ENCODE measurements around the gene ZNF750. TPM values are rescaled to one million over a fixed set of nuclear protein-coding genes. Genes with fewer than 3 reads are reported as not detected.

Gene ZNF750
- total RNA-seq = not detected in 2 replicates

DNA sequence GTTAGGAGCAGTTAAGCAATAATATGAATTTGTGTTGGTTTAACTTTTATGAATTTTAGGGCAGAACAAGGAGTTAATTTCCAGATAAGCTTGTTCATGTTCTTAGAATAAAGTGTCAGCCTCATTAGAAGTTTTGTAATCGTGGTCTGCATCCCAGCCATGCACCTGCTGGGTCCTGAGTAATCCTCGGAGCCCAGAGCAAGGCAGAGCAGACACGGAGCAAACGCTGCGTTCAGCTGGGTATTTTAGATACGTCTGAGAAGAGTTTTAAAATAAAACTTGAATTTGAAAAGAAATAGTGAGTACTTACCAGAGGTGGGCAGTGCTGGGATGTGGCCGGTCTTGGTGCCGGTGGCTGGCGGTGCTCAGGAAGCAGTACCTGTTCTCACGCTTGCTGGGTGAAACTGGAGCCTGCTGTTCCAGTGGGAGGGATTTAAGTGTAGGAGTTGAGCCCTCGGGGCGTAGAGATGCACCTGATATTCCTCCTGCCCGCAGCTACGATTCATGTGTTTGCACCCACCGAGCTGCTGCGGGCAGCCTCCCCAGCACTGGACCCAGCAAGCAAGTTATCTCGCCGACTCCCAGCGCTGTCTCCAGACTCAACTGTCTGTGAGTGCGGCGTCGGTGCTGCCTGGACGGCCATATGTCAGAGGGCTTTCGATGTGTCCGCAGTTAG is at the start of gene ZNF750:
ZNF750 (minus strand) TSS at position 406 of the 676 bp plus-strand sequence. CDS start 7,568 bp downstream, outside the sequence.

Other genes starting within 250 kb of the ZNF750 start
- 54.2 and 77.8 TPM in 2 replicates for gene WDR45B, start 191.6 kb downstream of the ZNF750 start, total RNA-seq
- 2.8 and 4.6 TPM in 2 replicates for gene RAB40B, start 141.3 kb downstream of the ZNF750 start, total RNA-seq
- gene FN3KRP, start 123.3 kb downstream of the ZNF750 start, total RNA-seq = 21.4 and 35.5 TPM in 2 replicates
- 5.0 and 16.1 TPM in 2 replicates for gene FN3K, start 104.4 kb downstream of the ZNF750 start, total RNA-seq
- gene TBCD, start 88.0 kb downstream of the ZNF750 start, total RNA-seq = 45.4 and 46.2 TPM in 2 replicates
- 71.2 and 137 TPM in 2 replicates for gene METRNL, start 239.6 kb upstream of the ZNF750 start, total RNA-seq

Data from uterine smooth muscle cell (primary cell).